DMS153 treated with DMSO at 0.1 percent for 48 hours (cell line): ENCODE measurements around the gene RXRA.

ENCODE experiments used
- DNase-seq: peaks from one replicate; lab custom pipeline; 2025; ENCODE audit not compliant: unreplicated experiment; lab: John Stamatoyannopoulos, UW

The RXRA gene

GRCh38 chr9:134443174-134444037 is 117.2 kb downstream of the RXRA start:
- DNase-seq, result peak; percentile 76

DNA sequence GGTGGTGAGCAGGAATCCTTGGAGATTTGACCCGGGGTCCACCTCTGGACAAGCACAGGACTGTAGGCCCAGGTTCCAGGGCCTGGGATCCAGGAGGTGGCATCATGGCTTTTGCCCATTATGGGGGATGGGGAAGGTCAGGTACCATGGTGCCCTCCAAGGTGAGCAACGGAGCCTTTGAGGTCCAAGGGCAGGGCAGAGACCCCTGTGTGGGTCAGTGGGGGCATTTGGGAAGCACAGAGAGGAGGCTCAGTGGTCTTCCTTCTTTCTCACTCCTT is 117.7 kb downstream of the RXRA start:
- no peak for DNase-seq

DNA sequence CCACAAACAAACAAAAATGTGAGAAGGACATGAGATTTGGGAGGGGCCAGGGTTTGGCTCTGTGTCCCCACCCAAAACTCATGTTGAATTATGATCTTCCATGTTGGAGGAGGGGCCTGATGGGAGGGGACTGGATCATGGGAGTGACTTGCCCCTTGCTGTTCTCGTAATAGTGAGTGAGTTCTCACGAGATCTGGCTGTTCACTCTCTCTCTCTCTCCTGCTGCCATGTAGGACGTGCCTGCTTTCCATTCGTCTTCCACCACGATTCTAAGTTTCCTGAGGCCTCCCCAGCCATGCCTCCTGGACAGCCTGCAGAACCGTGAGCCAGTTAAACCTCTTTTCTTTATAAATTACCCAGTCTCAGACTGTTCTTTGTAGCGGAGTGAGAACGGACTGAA is 118.7 kb downstream of the RXRA start:
- no peak for DNase-seq

GRCh38 chr9:134449180-134449916 is 123.1 kb downstream of the RXRA start:
- peak; percentile 70 for DNase-seq

DNA sequence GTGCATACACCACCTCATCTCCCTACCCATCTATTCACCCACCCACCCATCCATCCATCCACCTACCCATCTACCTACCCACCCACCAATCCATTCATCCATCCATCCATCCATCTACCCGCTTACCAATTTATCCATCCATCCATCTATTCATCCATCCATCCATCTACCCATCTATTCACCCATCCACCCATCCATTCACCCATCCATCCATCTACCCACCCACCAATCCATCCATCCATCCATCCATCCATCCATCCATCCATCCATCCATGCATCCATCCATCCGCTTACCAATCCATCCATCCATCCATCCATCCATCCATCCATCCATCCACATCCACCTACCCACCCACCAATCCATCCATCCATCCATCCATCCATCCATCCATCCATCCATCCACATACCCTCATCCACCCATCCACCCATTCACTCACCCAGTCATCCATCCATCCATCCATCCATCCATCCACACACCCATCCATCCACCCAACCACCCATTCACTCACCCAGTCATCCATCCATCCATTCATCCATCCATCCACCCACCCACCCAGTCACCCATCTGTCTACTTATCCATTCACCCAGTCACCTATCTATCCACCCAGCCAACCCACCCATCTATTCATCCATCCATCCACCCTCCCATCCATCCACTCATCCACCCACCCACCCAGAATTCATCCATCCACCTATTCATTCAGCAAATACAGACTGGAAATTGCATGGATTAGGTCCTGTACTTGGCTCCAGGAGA is 125.6 kb downstream of the RXRA start:
- DNase-seq, result no peak

DNA sequence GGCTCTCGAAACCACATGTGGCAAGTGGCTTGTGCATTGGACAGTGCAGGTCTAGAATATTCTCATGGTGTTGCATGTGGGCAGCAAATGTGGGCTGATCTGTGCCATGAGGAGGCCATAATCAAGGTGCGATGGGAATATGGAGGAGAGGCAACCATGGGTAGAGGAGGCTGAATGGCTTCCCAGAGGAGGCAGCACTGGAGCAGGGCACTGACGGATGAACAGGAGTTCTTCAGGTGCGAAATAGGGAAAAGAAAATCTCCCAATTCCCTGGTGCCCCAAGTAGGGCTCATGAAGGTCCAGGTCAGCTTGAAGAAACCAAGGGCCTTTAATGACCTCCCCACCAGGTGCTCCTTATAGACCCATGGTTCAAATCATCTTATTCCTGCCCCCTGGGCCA is 126.5 kb downstream of the RXRA start:
- DNase-seq, result no peak

DNA sequence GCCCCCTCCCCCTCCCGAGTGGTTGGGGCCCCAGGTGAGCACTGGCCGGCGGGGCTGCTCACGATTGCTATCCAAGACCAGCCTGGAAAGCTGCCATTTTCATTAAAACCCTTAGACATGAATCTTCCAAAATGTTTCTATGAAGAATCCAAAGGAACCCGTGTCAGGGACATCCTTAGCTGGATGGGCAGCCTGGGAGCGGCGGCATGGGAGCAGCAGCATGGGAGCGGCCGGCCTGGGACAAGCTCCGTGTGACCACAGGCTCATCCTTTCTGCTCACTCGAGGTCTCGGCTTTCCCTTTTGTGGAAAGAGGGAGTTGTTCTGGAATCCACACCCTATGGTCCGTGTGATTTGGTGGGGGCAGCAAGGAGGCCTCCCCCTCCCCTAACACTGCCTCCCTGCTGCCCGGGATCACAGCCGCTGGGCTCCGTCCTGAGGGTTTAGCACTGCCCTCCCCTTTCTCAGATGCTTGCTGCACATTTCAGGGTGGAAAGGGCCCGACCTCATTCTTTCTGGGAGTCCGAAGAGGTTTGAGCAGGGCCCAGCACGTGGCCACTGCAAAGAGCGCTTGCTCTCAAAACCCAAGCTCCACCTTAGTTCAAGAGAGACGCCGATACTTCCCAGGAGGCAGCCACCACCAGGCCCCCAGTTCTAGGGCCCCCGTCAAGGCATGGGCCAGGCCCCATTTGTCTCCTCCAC is 127.7 kb downstream of the RXRA start:
- no peak for DNase-seq

- no peak for DNase-seq
Observed at GRCh38 chr9:134454476-134454857, 128.2 kb downstream of the RXRA start.

- no peak for DNase-seq
Observed at GRCh38 chr9:134455021-134455471, 128.8 kb downstream of the RXRA start.

DNA sequence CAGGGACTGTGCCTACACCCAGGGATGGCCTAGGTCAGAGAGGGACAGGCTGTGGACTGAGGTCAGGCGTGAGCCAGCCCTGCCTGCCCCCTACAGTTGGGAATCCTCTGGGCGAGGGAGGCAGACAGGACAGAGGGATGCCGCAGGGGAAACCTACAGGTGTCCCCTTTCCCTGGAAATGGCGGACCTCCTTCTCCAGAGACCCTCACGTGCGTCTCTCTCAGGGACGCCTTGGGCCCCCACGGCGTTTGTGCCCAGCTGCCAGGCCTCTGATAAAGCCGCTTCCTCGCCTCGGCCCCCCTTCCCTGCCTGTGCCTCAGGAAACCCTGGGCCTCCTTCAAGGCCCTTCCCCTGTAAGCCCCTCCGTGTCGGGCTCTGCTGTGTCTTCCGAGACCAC is 129.3 kb downstream of the RXRA start:
- no peak for DNase-seq

DNA sequence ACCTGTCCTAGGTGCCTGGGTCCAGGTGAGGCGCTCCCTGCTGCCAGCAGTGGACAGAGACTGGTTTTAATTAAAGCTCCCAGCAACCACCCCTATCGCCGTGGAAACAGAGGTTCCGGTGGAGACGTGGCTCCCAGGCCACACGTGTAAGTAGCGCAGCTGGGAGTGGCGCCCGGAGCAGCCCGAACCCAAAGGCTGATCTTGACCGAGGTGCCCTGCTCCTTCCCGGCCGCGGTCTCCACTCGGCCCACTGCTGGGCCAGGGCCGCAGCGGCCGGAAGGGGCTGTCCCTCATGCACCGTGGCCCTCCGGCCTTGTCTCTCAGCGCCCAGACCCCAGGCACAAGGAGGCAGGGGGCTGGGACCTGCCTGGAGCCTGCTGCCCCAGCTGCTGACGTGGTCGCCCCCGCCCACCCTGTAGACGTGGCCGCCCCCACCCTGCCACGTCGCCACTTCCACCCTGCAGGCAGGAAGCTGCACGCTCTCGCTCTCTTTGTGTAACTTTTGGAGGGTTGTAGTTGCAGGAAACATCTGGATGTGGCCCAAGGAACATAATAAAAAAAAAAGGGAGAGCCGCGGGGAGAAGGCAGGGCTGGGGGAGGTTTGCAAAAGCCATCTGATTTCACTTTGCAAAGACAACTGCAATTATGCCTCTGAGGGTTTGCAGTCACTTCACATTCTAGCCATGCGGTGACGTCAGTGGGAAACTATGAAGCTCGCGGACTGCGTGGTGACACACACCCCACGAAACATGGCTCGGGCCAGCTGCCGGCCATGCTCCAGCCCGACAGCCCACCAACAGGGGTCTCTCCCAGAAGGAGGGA is 129.9 kb downstream of the RXRA start:
- DNase-seq, result no peak

DNA sequence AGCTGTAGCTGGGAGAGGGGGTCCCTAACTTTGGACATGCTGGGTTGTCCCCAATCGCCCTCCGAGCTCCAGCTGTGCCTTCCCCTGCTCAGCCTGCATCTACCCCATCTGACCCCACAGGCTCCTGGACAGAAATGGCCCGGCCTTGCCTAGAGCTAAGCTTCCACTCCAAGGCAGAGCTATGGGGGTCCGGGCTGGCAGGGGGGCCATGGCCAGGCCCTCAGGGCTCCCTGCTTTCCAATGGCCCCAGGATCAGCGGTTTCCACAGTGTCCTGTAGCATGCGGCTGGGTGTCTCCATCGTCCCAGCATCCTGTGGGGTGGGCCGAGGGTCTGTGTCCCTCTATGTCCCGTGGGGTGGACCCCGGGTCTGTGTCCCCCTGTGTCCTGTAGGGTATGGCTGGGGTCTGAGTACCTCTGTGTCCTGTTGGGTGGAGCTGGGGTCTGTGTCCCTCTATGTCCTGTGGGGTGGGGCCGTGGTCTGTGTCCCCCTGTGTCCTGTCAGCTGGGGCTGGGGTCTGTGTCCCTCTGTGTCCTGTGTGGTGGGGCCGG is 130.6 kb downstream of the RXRA start:
- no peak for DNase-seq

GRCh38 chr9:134457321-134458206 is 131.3 kb downstream of the RXRA start:
- DNase-seq, result no peak

- no peak for DNase-seq
Observed at GRCh38 chr9:134458207-134459108, 132.2 kb downstream of the RXRA start.

GRCh38 chr9:134459164-134459563 is 132.9 kb downstream of the RXRA start:
- DNase-seq, result no peak

DNA sequence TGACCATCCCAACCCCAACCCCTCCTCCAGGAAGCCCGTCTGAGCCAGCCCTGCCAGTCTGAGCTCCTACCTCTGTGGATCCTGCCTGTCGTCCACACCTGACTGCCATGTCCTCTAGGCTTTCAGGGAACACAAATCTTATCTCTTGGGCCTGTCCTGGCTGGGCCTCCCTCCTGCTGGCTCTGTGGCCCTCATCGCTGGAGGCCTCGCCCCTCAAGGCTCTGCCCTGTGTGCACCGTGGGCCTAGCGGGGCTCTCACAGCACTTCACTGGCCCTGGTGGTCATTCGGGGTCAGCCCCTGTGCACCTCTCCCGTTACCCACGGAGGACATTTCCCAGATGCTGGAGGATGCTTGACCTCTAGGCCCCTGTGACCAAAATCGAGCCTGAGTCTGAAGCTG is 133.3 kb downstream of the RXRA start:
- no peak for DNase-seq

- no peak for DNase-seq
Observed at GRCh38 chr9:134460206-134460605, 134.0 kb downstream of the RXRA start.

- DNase-seq, result no peak
Observed at GRCh38 chr9:134460896-134461295, 134.6 kb downstream of the RXRA start.
